ENCODE results near the gene ADAMTS17. TPM values are rescaled to one million over a fixed set of nuclear protein-coding genes. Genes with fewer than 3 reads are reported as not detected.

Gene ADAMTS17
- total RNA-seq, 2 donors from 2014 or later: 0.37 to 1.1 TPM

GRCh38 chr15:100108346-100108745 lies 233.4 kb downstream of the ADAMTS17 start:
- ATAC-seq (replicated peaks): no peak
- H3K4me3 Mint-ChIP-seq: no peak overlapping the region
- H3K4me1 Mint-ChIP-seq: peaks cover 18% of the 10 kb centered on the region
- H3K36me3 Mint-ChIP-seq (ENCODE audit: low read depth): no peaks in the 10 kb centered on the region
- no peaks in the 10 kb centered on the region for H3K9me3 Mint-ChIP-seq
- H3K27ac Mint-ChIP-seq: no peak overlapping the region
- H3K27me3 Mint-ChIP-seq: no peaks in the 10 kb centered on the region

GRCh38 chr15:100107606-100108225 lies 234.1 kb downstream of the ADAMTS17 start:
- H3K4me3 Mint-ChIP-seq: no peak overlapping the region
- no peaks in the 10 kb centered on the region for H3K9me3 Mint-ChIP-seq
- H3K27ac Mint-ChIP-seq: no peak overlapping the region
- peaks cover 18% of the 10 kb centered on the region for H3K4me1 Mint-ChIP-seq
- ATAC-seq (replicated peaks): no peak
- H3K27me3 Mint-ChIP-seq: no peaks in the 10 kb centered on the region
- H3K36me3 Mint-ChIP-seq (ENCODE audit: low read depth): no peaks in the 10 kb centered on the region

- Mint-ChIP-seq H3K4me1 (peaks cover 15% of the 10 kb centered on the region), H3K36me3 (ENCODE audit: low read depth) (no peaks in the 10 kb centered on the region), H3K27ac (no peak overlapping the region), H3K9me3 (no peaks in the 10 kb centered on the region), H3K4me3 (no peak overlapping the region), H3K27me3 (no peaks in the 10 kb centered on the region)
- no peak for ATAC-seq (replicated peaks)
These were observed 234.6 kb downstream of the ADAMTS17 start for GRCh38 chr15:100107151-100107550.

GRCh38 chr15:100106732-100107131 lies 235.0 kb downstream of the ADAMTS17 start:
- Mint-ChIP-seq H3K27me3 (no peaks in the 10 kb centered on the region), H3K27ac (no peak overlapping the region), H3K36me3 (ENCODE audit: low read depth) (no peaks in the 10 kb centered on the region), H3K4me1 (peaks cover 11% of the 10 kb centered on the region), H3K4me3 (no peak overlapping the region), H3K9me3 (no peaks in the 10 kb centered on the region)
- ATAC-seq (replicated peaks): no peak

GRCh38 chr15:100105101-100105500 lies 236.7 kb downstream of the ADAMTS17 start:
- ATAC-seq (replicated peaks): no peak
- H3K36me3 Mint-ChIP-seq (ENCODE audit: low read depth): no peaks in the 10 kb centered on the region
- H3K27ac Mint-ChIP-seq: no peak overlapping the region
- no peaks in the 10 kb centered on the region for H3K9me3 Mint-ChIP-seq
- no peaks in the 10 kb centered on the region for H3K27me3 Mint-ChIP-seq
- H3K4me3 Mint-ChIP-seq: no peak overlapping the region
- no peaks in the 10 kb centered on the region for H3K4me1 Mint-ChIP-seq

GRCh38 chr15:100104245-100104644 lies 237.5 kb downstream of the ADAMTS17 start:
- H3K4me1 Mint-ChIP-seq: no peaks in the 10 kb centered on the region
- no peaks in the 10 kb centered on the region for H3K27me3 Mint-ChIP-seq
- H3K9me3 Mint-ChIP-seq: no peaks in the 10 kb centered on the region
- H3K27ac Mint-ChIP-seq: no peak overlapping the region
- no peak overlapping the region for H3K4me3 Mint-ChIP-seq
- no peak for ATAC-seq (replicated peaks)
- no peaks in the 10 kb centered on the region for H3K36me3 Mint-ChIP-seq (ENCODE audit: low read depth)

- no peaks in the 10 kb centered on the region for H3K4me1 Mint-ChIP-seq
- ATAC-seq (replicated peaks): no peak
These were observed 237.9 kb downstream of the ADAMTS17 start for GRCh38 chr15:100103828-100104227.

GRCh38 chr15:100101426-100102089 lies 240.2 kb downstream of the ADAMTS17 start:
- no peaks in the 10 kb centered on the region for H3K9me3 Mint-ChIP-seq

More at GRCh38 chr15:100103828-100104227, 237.9 kb downstream of the ADAMTS17 start:
- H3K36me3 Mint-ChIP-seq (ENCODE audit: low read depth): no peaks in the 10 kb centered on the region
- no peaks in the 10 kb centered on the region for H3K9me3 Mint-ChIP-seq
- H3K27ac Mint-ChIP-seq: no peak overlapping the region
- no peak overlapping the region for H3K4me3 Mint-ChIP-seq
- no peaks in the 10 kb centered on the region for H3K27me3 Mint-ChIP-seq

GRCh38 chr15:100100926-100101325 lies 240.8 kb downstream of the ADAMTS17 start:
- H3K9me3 Mint-ChIP-seq: no peaks in the 10 kb centered on the region
- H3K36me3 Mint-ChIP-seq (ENCODE audit: low read depth): no peaks in the 10 kb centered on the region

More at GRCh38 chr15:100101426-100102089, 240.2 kb downstream of the ADAMTS17 start:
- no peaks in the 10 kb centered on the region for H3K36me3 Mint-ChIP-seq (ENCODE audit: low read depth)
- no peak overlapping the region for H3K27ac Mint-ChIP-seq
- H3K27me3 Mint-ChIP-seq: no peaks in the 10 kb centered on the region
- H3K4me3 Mint-ChIP-seq: no peak overlapping the region
- no peaks in the 10 kb centered on the region for H3K4me1 Mint-ChIP-seq
- no peak for ATAC-seq (replicated peaks)

GRCh38 chr15:100099976-100100375 lies 241.8 kb downstream of the ADAMTS17 start:
- Mint-ChIP-seq H3K4me3 (no peak overlapping the region), H3K36me3 (ENCODE audit: low read depth) (no peaks in the 10 kb centered on the region), H3K27me3 (no peaks in the 10 kb centered on the region), H3K4me1 (no peaks in the 10 kb centered on the region), H3K27ac (no peak overlapping the region), H3K9me3 (no peaks in the 10 kb centered on the region)
- no peak for ATAC-seq (replicated peaks)

More at GRCh38 chr15:100100926-100101325, 240.8 kb downstream of the ADAMTS17 start:
- Mint-ChIP-seq H3K27ac (no peak overlapping the region), H3K4me1 (no peaks in the 10 kb centered on the region), H3K4me3 (no peak overlapping the region), H3K27me3 (no peaks in the 10 kb centered on the region)
- no peak for ATAC-seq (replicated peaks)

- Mint-ChIP-seq H3K27me3 (no peaks in the 10 kb centered on the region), H3K9me3 (no peaks in the 10 kb centered on the region), H3K36me3 (ENCODE audit: low read depth) (no peaks in the 10 kb centered on the region), H3K4me1 (no peaks in the 10 kb centered on the region), H3K4me3 (no peak overlapping the region), H3K27ac (no peak overlapping the region)
- ATAC-seq (replicated peaks): no peak
These were observed 243.1 kb downstream of the ADAMTS17 start for GRCh38 chr15:100098705-100099104.

- no peaks in the 10 kb centered on the region for H3K27me3 Mint-ChIP-seq
- no peaks in the 10 kb centered on the region for H3K36me3 Mint-ChIP-seq (ENCODE audit: low read depth)
- H3K9me3 Mint-ChIP-seq: no peaks in the 10 kb centered on the region
- no peaks in the 10 kb centered on the region for H3K4me1 Mint-ChIP-seq
- no peak for ATAC-seq (replicated peaks)
- no peak overlapping the region for H3K4me3 Mint-ChIP-seq
- H3K27ac Mint-ChIP-seq: no peak overlapping the region
These were observed 244.2 kb downstream of the ADAMTS17 start for GRCh38 chr15:100097342-100098127.

GRCh38 chr15:100096700-100097099 lies 245.1 kb downstream of the ADAMTS17 start:
- Mint-ChIP-seq H3K27ac (no peak overlapping the region), H3K9me3 (no peaks in the 10 kb centered on the region), H3K4me1 (no peaks in the 10 kb centered on the region), H3K36me3 (ENCODE audit: low read depth) (no peaks in the 10 kb centered on the region), H3K27me3 (no peaks in the 10 kb centered on the region), H3K4me3 (no peak overlapping the region)
- ATAC-seq (replicated peaks): no peak

- Mint-ChIP-seq H3K9me3 (no peaks in the 10 kb centered on the region), H3K27me3 (no peaks in the 10 kb centered on the region), H3K27ac (no peak overlapping the region), H3K4me3 (no peak overlapping the region), H3K4me1 (no peaks in the 10 kb centered on the region), H3K36me3 (ENCODE audit: low read depth) (no peaks in the 10 kb centered on the region)
- no peak for ATAC-seq (replicated peaks)
These were observed 245.6 kb downstream of the ADAMTS17 start for GRCh38 chr15:100096248-100096600.

Measured in activated T-helper 17 cell treated with anti-CD3 and anti-CD28 coated beads, Interleukin-2, amount 50 U/mL, for 72 hours (primary cell).